HepG2 (cell line): Measurements from ENCODE around the gene UCN2.

ENCODE experiments used
- EP300 ChIP-seq, 3 experiments: sonication (generic) in 1 of 3; formaldehyde crosslinking in 1 of 3; IDR thresholded peaks; 2 replicates each; pipeline versions ENCODE4 v1.5.1 to v1.6.1; 2011 to 2020; ENCODE audit warnings: low read depth in 2 of 3, low read length in 2 of 3, borderline replicate concordance in 1 of 3, improper control_type of control experiment in 1 of 3, mild to moderate bottlenecking in 1 of 3, missing genetic modification reagents in 1 of 3, moderate library complexity in 1 of 3
- JUNB ChIP-seq: sonication (generic); formaldehyde crosslinking; IDR thresholded peaks from 2 replicates; pipeline ENCODE4 v1.8.0; 2022; ENCODE audit warnings: missing genetic modification reagents, mild to moderate bottlenecking, borderline replicate concordance

- TF ChIP-seq EP300 (IDR thresholded peaks at IDR 0.05; ENCODE audit: low read depth in 2 of 2, low read length in 2 of 2) (no peak), EP300 (CRISPR knock-in tag; IDR thresholded peaks at IDR 0.05; ENCODE audit: borderline replicate concordance) (no peak), JUNB (CRISPR knock-in tag) (no peak)
Observed at GRCh38 chr3:48563382-48563918, at the start of gene UCN2.
